OCI-LY1 (cell line): ENCODE data around the gene TMEM239.

Experiments
- H2AFZ ChIP-seq: fragments of 200-600 bp; sonication (generic), shearing (Covaris generic); 2 replicates; pipeline ENCODE4 v1.6.0; 2014; ENCODE audit warnings: antibody characterized with exemption, mild to moderate bottlenecking, low read length
- H3F3A ChIP-seq: fragments of 200-600 bp; sonication (generic), shearing (Covaris generic); 2 replicates; pipeline ENCODE4 v1.6.0; 2014; ENCODE audit warnings: mild to moderate bottlenecking, antibody characterized with exemption, low read length, moderate library complexity; ENCODE audit not compliant: insufficient read depth
- H3K27ac ChIP-seq: fragments of 200-600 bp; sonication (generic); 2 replicates; pipeline ENCODE4 v1.5.1; 2014; ENCODE audit warnings: low read length, mixed run types, mild to moderate bottlenecking, low read depth; ENCODE audit not compliant: poor library complexity, severe bottlenecking
- H3K27me3 ChIP-seq: fragments of 200-600 bp; sonication (generic); 2 replicates; pipeline ENCODE4 v1.6.0; 2014; ENCODE audit warnings: antibody characterized with exemption, mild to moderate bottlenecking, low read length, moderate library complexity; ENCODE audit not compliant: insufficient read depth
- H3K36me3 ChIP-seq: fragments of 200-600 bp; sonication (generic); 2 replicates; pipeline ENCODE4 v1.6.1; 2014; ENCODE audit warnings: mild to moderate bottlenecking, antibody characterized with exemption, low read length, moderate library complexity, mixed read lengths; ENCODE audit not compliant: insufficient read depth
- H3K4me1 ChIP-seq: fragments of 200-600 bp; sonication (generic); 2 replicates; pipeline ENCODE4 v1.5.1; 2014; ENCODE audit warnings: mild to moderate bottlenecking, low read length, moderate library complexity; ENCODE audit not compliant: insufficient read depth, severe bottlenecking
- H3K4me2 ChIP-seq: fragments of 200-600 bp; sonication (generic), shearing (Covaris generic); 2 replicates; pipeline ENCODE4 v1.6.1; 2014; ENCODE audit warnings: low read length
- H3K4me3 ChIP-seq: fragments of 200-600 bp; sonication (generic); 2 replicates; pipeline ENCODE4 v1.5.1; 2014; ENCODE audit warnings: low read length, low read depth, mild to moderate bottlenecking, mixed read lengths; ENCODE audit not compliant: poor library complexity, severe bottlenecking
- H3K79me2 ChIP-seq: fragments of 200-600 bp; shearing (Covaris generic); 2 replicates; pipeline ENCODE4 v1.6.1; 2016; ENCODE audit warnings: mixed run types, low read length, mixed read lengths; ENCODE audit not compliant: insufficient read depth
- H3K9ac ChIP-seq: fragments of 200-600 bp; sonication (generic), shearing (Covaris generic); 2 replicates; pipeline ENCODE4 v1.6.1; 2014; ENCODE audit warnings: mild to moderate bottlenecking, low read length, mixed read lengths
- H3K9me2 ChIP-seq: fragments of 200-600 bp; sonication (generic), shearing (Covaris generic); 2 replicates; pipeline ENCODE4 v1.6.1; 2014; ENCODE audit warnings: low read depth, mild to moderate bottlenecking, low read length, mixed read lengths
- H3K9me3 ChIP-seq: fragments of 200-600 bp; shearing (Covaris generic); 2 replicates; pipeline ENCODE4 v1.6.1; 2014; ENCODE audit warnings: low read length, mixed read lengths
- H4K20me1 ChIP-seq: fragments of 200-600 bp; sonication (generic), shearing (Covaris generic); 2 replicates; pipeline ENCODE4 v1.6.0; 2016; ENCODE audit warnings: mild to moderate bottlenecking, low read length; ENCODE audit not compliant: insufficient read depth
- EZH2 ChIP-seq: fragments of 200-600 bp; sonication (generic), shearing (Covaris generic); IDR thresholded peaks from 2 replicates; pipeline ENCODE4 v1.8.0; 2017; ENCODE audit warnings: borderline replicate concordance, mixed run types, mild to moderate bottlenecking, antibody characterized with exemption, low read length, moderate library complexity, mixed read lengths
- TF ChIP-seq, protein P1 (sequence below): fragments of 200-600 bp; sonication (generic), shearing (Covaris generic); IDR thresholded peaks from 2 replicates; pipeline ENCODE4 v1.5.1; 2017; ENCODE audit warnings: mild to moderate bottlenecking, antibody characterized with exemption, low read length, moderate library complexity, mixed read lengths

Gene TMEM239

DNA sequence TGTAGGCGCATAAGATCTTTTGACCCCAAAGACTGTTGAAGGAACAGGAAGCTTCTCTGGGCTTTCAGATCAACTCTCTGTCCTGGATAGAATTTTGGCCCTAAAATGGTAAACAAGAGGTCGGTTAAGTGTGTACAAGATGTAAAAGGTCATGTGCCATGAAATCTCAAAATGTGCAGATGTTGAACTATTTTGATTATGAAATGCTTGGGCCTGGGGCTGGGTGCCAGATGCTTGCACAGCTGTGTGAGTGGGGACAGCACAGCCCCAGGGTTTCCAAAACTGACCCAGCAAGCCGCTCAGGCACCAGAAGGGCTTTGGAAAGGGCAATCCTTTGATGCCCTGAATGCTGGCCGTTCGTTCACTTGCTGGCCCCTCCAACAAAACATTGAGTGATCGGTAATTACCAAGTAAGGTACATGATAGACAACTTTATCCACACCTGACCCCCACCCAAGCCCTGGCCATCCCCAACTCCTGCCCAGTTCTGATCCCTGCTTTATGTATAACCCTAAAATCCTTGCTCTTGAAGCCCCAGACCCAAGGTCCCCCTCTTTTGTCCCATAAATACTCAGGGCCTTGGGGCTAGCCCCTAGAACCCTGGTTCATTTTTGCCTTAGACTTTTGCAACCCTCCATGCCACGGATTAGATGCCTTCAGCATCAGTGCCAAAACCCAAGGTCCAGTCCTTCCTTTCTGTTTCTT, 1.9 kb downstream of the TMEM239 start:
- no peaks in the 10 kb centered on the region for H3K36me3 ChIP-seq
- no peaks in the 10 kb centered on the region for H4K20me1 ChIP-seq
- H3F3A ChIP-seq: no peaks in the 10 kb centered on the region
- H3K4me3 ChIP-seq: no peak overlapping the region
- H3K27me3 ChIP-seq: 0 out of 2 replicates have a peak, but pooled peaks cover 4% of the 10 kb centered on the region
- no peaks in the 10 kb centered on the region for H3K79me2 ChIP-seq
- TF ChIP-seq, protein P1, sequence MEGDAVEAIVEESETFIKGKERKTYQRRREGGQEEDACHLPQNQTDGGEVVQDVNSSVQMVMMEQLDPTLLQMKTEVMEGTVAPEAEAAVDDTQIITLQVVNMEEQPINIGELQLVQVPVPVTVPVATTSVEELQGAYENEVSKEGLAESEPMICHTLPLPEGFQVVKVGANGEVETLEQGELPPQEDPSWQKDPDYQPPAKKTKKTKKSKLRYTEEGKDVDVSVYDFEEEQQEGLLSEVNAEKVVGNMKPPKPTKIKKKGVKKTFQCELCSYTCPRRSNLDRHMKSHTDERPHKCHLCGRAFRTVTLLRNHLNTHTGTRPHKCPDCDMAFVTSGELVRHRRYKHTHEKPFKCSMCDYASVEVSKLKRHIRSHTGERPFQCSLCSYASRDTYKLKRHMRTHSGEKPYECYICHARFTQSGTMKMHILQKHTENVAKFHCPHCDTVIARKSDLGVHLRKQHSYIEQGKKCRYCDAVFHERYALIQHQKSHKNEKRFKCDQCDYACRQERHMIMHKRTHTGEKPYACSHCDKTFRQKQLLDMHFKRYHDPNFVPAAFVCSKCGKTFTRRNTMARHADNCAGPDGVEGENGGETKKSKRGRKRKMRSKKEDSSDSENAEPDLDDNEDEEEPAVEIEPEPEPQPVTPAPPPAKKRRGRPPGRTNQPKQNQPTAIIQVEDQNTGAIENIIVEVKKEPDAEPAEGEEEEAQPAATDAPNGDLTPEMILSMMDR: no peak
- no peak for TF ChIP-seq EZH2
- H3K9me3 ChIP-seq: no peaks in the 10 kb centered on the region
- H3K9ac ChIP-seq: no peak overlapping the region
- H3K4me2 ChIP-seq: no peak overlapping the region
- H3K27ac ChIP-seq: no peak overlapping the region
- no peaks in the 10 kb centered on the region for H3K4me1 ChIP-seq
- H3K9me2 ChIP-seq: no peaks in the 10 kb centered on the region
- no peak overlapping the region for H2AFZ ChIP-seq

GRCh38 chr20:2820084-2820895, 4.1 kb downstream of the TMEM239 start:
- no peak overlapping the region for H3K4me3 ChIP-seq
- H3K79me2 ChIP-seq: no peaks in the 10 kb centered on the region
- no peaks in the 10 kb centered on the region for H3K4me1 ChIP-seq
- no peak overlapping the region for H3K9ac ChIP-seq
- H3K9me2 ChIP-seq: no peaks in the 10 kb centered on the region
- H3F3A ChIP-seq: no peaks in the 10 kb centered on the region
- H2AFZ ChIP-seq: no peak overlapping the region
- no peak for TF ChIP-seq EZH2
- TF ChIP-seq, protein P1: no peak
- H3K36me3 ChIP-seq: no peaks in the 10 kb centered on the region
- H3K9me3 ChIP-seq: no peaks in the 10 kb centered on the region
- H4K20me1 ChIP-seq: no peaks in the 10 kb centered on the region
- no peak overlapping the region for H3K27ac ChIP-seq
- 0 out of 2 replicates have a peak, but pooled peaks cover 4% of the 10 kb centered on the region for H3K27me3 ChIP-seq
- H3K4me2 ChIP-seq: no peak overlapping the region

- no peaks in the 10 kb centered on the region for H3K4me1 ChIP-seq
- no peaks in the 10 kb centered on the region for H3K9me2 ChIP-seq
- H3K9ac ChIP-seq: no peak overlapping the region
- H3K27ac ChIP-seq: no peak overlapping the region
- H3K4me2 ChIP-seq: no peak overlapping the region
- TF ChIP-seq, protein P1: no peak
- TF ChIP-seq EZH2: no peak
- no peak overlapping the region for H3K4me3 ChIP-seq
- H4K20me1 ChIP-seq: no peaks in the 10 kb centered on the region
- H3K9me3 ChIP-seq: no peaks in the 10 kb centered on the region
- H3K27me3 ChIP-seq: no peaks in the 10 kb centered on the region
- no peaks in the 10 kb centered on the region for H3F3A ChIP-seq
- H3K79me2 ChIP-seq: no peaks in the 10 kb centered on the region
- no peak overlapping the region for H2AFZ ChIP-seq
- H3K36me3 ChIP-seq: no peaks in the 10 kb centered on the region
Measured at GRCh38 chr20:2820896-2821869, 5.0 kb downstream of the TMEM239 start.
